IMR-90 (cell line): Measurements from ENCODE around the gene SEC16B. TPM values are rescaled to one million over a fixed set of nuclear protein-coding genes. Genes with fewer than 3 reads are reported as not detected.
A peak's percentile ranks its signal among the peaks of the same experiment; 100 is the strongest.

ENCODE experiments used
- ATAC-seq: fragments of 200-7000 bp; cut with Tn5 transposase; 2 replicates; pipeline ENCODE4 v1.9.1; 2020; ENCODE audit warnings: low read depth, mild to moderate bottlenecking, moderate library complexity
- BruUV-seq: library from RNA; stranded (reverse); fragments of 400-500 nt; replicated peaks from 2 replicates; lab custom pipeline; 2021; lab: Mats Ljungman, UMichigan
- CTCF ChIA-PET: fragments of 300-600 bp; formaldehyde crosslinking; extraction: SDS; loops from one replicate; lab custom pipeline; 2021; ENCODE audit warnings: antibody characterized with exemption; lab: Yijun Ruan, JAX
- POLR2A ChIA-PET: fragments of 300-600 bp; sonication (Branson Sonifier 250); formaldehyde crosslinking; loops from one replicate; lab custom pipeline; 2022; ENCODE audit warnings: antibody characterized with exemption; ENCODE audit not compliant: unreplicated experiment; lab: Charles Lee
- DNase-seq: peaks from one replicate; pipeline ENCODE4 v3.0.0; 2013
- H2AFZ ChIP-seq: replicated peaks from 2 replicates; pipeline ENCODE3; 2013; ENCODE audit warnings: low read length, mild to moderate bottlenecking; ENCODE audit not compliant: poor library complexity
- H2AK5ac ChIP-seq: 2 replicates; pipeline ENCODE4 v1.6.1; 2013; ENCODE audit warnings: low read depth, low read length, inconsistent platforms
- H2AK9ac ChIP-seq: replicated peaks from 2 replicates; pipeline ENCODE3; 2013; ENCODE audit warnings: mild to moderate bottlenecking, low read depth, low read length, moderate library complexity; ENCODE audit not compliant: poor library complexity
- H2BK120ac ChIP-seq: 2 replicates; pipeline ENCODE4 v1.6.1; 2013; ENCODE audit warnings: low read depth, low read length, inconsistent platforms
- H2BK15ac ChIP-seq: 3 replicates; pipeline ENCODE4 v1.6.1; 2013; ENCODE audit warnings: low read depth, low read length, inconsistent platforms
- H2BK20ac ChIP-seq: 2 replicates; pipeline ENCODE4 v1.6.1; 2013; ENCODE audit warnings: low read depth, mild to moderate bottlenecking, inconsistent platforms, low read length, moderate library complexity
- H2BK5ac ChIP-seq: 2 replicates; pipeline ENCODE4 v1.6.1; 2013; ENCODE audit warnings: mild to moderate bottlenecking, low read depth, low read length, inconsistent platforms; ENCODE audit not compliant: poor library complexity, severe bottlenecking
- H3K14ac ChIP-seq: replicated peaks from 2 replicates; pipeline ENCODE4 v1.6.1; 2013; ENCODE audit warnings: low read depth, low read length, inconsistent platforms
- H3K18ac ChIP-seq: 2 replicates; pipeline ENCODE4 v1.6.1; 2013; ENCODE audit warnings: low read depth, low read length, control low read depth
- H3K23ac ChIP-seq: 2 replicates; pipeline ENCODE4 v1.6.1; 2013; ENCODE audit warnings: low read depth, low read length, inconsistent platforms
- H3K27ac ChIP-seq: 2 replicates; pipeline ENCODE4 v1.5.1; 2013; ENCODE audit warnings: mild to moderate bottlenecking, control low read depth, low read length; ENCODE audit not compliant: insufficient read depth
- H3K27me3 ChIP-seq: 2 replicates; pipeline ENCODE4 v1.6.1; 2013; ENCODE audit warnings: low read length; ENCODE audit not compliant: control insufficient read depth, insufficient read depth
- H3K36me3 ChIP-seq: 2 replicates; pipeline ENCODE4 v1.6.1; 2013; ENCODE audit warnings: low read length, mixed read lengths; ENCODE audit not compliant: control insufficient read depth, insufficient read depth
- H3K4ac ChIP-seq: 2 replicates; pipeline ENCODE4 v1.6.1; 2013; ENCODE audit warnings: low read depth, low read length, inconsistent platforms
- H3K4me1 ChIP-seq: 2 replicates; pipeline ENCODE4 v1.6.1; 2013; ENCODE audit warnings: low read length, mixed read lengths; ENCODE audit not compliant: control insufficient read depth, insufficient read depth
- H3K4me2 ChIP-seq: 2 replicates; pipeline ENCODE4 v1.6.1; 2013; ENCODE audit warnings: low read depth, mild to moderate bottlenecking, control low read depth, low read length, moderate library complexity
- H3K4me3 ChIP-seq: 2 replicates; pipeline ENCODE4 v1.5.1; 2013; ENCODE audit warnings: low read depth, mild to moderate bottlenecking, control low read depth, low read length, moderate library complexity; ENCODE audit not compliant: insufficient read depth
- H3K56ac ChIP-seq: 2 replicates; pipeline ENCODE4 v1.6.1; 2013; ENCODE audit warnings: low read length, inconsistent platforms; ENCODE audit not compliant: insufficient read depth; ENCODE audit errors: extremely low read depth
- H3K79me1 ChIP-seq, 2 experiments: 2 replicates each; pipeline ENCODE4 v1.6.1; 2013; ENCODE audit warnings: low read length in 2 of 2, inconsistent platforms in 1 of 2, low read depth in 1 of 2
- H3K9ac ChIP-seq: 2 replicates; pipeline ENCODE4 v1.6.1; 2013; ENCODE audit warnings: low read depth, low read length, control low read depth
- H3K9me1 ChIP-seq: 2 replicates; pipeline ENCODE4 v1.6.1; 2013; ENCODE audit warnings: low read length, inconsistent platforms; ENCODE audit not compliant: insufficient read depth
- H3K9me3 ChIP-seq: 2 replicates; pipeline ENCODE4 v1.6.1; 2013; ENCODE audit warnings: low read length; ENCODE audit not compliant: control insufficient read depth, insufficient read depth
- H4K20me1 ChIP-seq: 2 replicates; pipeline ENCODE4 v1.6.1; 2013; ENCODE audit warnings: low read length, inconsistent platforms; ENCODE audit not compliant: insufficient read depth
- H4K5ac ChIP-seq: 2 replicates; pipeline ENCODE4 v1.6.1; 2013; ENCODE audit warnings: mild to moderate bottlenecking, low read depth, low read length, control low read depth
- H4K8ac ChIP-seq, 2 experiments: 2 replicates each; pipeline ENCODE4 v1.6.1; 2013; ENCODE audit warnings: low read depth in 2 of 2, low read length in 2 of 2, control low read depth in 1 of 2, inconsistent platforms in 1 of 2
- H4K91ac ChIP-seq: 2 replicates; pipeline ENCODE4 v1.6.1; 2013; ENCODE audit warnings: low read depth, low read length, inconsistent platforms; ENCODE audit not compliant: insufficient read depth
- CHD1 ChIP-seq: IDR thresholded peaks from 2 replicates; pipeline ENCODE4 v1.6.1; 2012; ENCODE audit warnings: low read depth, low read length, improper control_type of control experiment
- CTCF ChIP-seq: conservative IDR thresholded peaks from 2 replicates; pipeline ENCODE4 v1.5.1; 2012; ENCODE audit warnings: mild to moderate bottlenecking, low read depth, low read length, improper control_type of control experiment
- FOS ChIP-seq: fragments of 150-350 bp; IDR thresholded peaks from 2 replicates; pipeline ENCODE4 v1.6.1; 2016; ENCODE audit warnings: low read depth, low read length
- MAFK ChIP-seq: IDR thresholded peaks from 2 replicates; pipeline ENCODE4 v1.6.1; 2012; ENCODE audit warnings: low read depth, low read length, improper control_type of control experiment
- RAD21 ChIP-seq: IDR thresholded peaks from 2 replicates; pipeline ENCODE4 v1.6.1; 2012; ENCODE audit warnings: low read length, improper control_type of control experiment
- RCOR1 ChIP-seq: IDR thresholded peaks from 2 replicates; pipeline ENCODE4 v1.6.1; 2012; ENCODE audit warnings: mild to moderate bottlenecking, low read length, improper control_type of control experiment; ENCODE audit not compliant: insufficient replicate concordance
- SMC3 ChIP-seq: fragments of 150-350 bp; IDR thresholded peaks from 2 replicates; pipeline ENCODE4 v1.6.1; 2016; ENCODE audit warnings: low read depth, mild to moderate bottlenecking, antibody characterized with exemption, low read length, moderate library complexity
- WGBS, 2 experiments: methylation state at CpG; one replicate each; pipeline versions ENCODE4 v1.1.5 to v1.1.7; 2013; ENCODE audit warnings: missing lambda C conversion rate in 2 of 2; ENCODE audit not compliant: insufficient read length in 1 of 2; ENCODE audit errors: extremely low coverage in 2 of 2; 5-methylcytosine and 5-hydroxymethylcytosine counted together
- dilution Hi-C: fragments of 300-500 bp; cut with HindIII; formaldehyde crosslinking; loops from one replicate; pipeline ENCODE4 v1.14.3; 2018; ENCODE audit warnings: low sequenced_read_pairs; ENCODE audit not compliant: unreplicated experiment
- in situ Hi-C: fragments of 300-500 bp; cut with MboI; formaldehyde crosslinking; loops from 3 replicates; pipeline ENCODE4 v1.14.3; 2019; ENCODE audit warnings: low sequenced_read_pairs, inconsistent platforms, mixed read lengths
- intact Hi-C: fragments of 100-400 bp; cut with micrococcal nuclease; formaldehyde crosslinking; loops from 2 replicates; pipeline ENCODE4 v1.10.0; 2022
- polyA plus RNA-seq, 3 experiments: library from polyadenylated mRNA; depleted of rRNA; stranded (reverse); fragments of >200 nt; gene quantifications; 2 replicates each; pipeline ENCODE4 v1.2.3, GENCODE V29; 2012; ENCODE audit warnings: low replicate concordance in 1 of 3
- total RNA-seq: library from RNA; depleted of rRNA; stranded (reverse); fragments of >200 nt; gene quantifications from 2 replicates; pipeline ENCODE4 v1.2.3, GENCODE V29; 2012
- TF ChIP-seq, protein P1 (sequence below): fragments of 150-350 bp; IDR thresholded peaks from 2 replicates; pipeline ENCODE4 v1.6.1; 2017; ENCODE audit warnings: mild to moderate bottlenecking, antibody characterized with exemption, low read length, low read depth

Gene SEC16B
- total and polyA plus RNA-seq, 2 of the 4 experiments (the other 2 are of a cell fraction) = 4.3 TPM

DNA sequence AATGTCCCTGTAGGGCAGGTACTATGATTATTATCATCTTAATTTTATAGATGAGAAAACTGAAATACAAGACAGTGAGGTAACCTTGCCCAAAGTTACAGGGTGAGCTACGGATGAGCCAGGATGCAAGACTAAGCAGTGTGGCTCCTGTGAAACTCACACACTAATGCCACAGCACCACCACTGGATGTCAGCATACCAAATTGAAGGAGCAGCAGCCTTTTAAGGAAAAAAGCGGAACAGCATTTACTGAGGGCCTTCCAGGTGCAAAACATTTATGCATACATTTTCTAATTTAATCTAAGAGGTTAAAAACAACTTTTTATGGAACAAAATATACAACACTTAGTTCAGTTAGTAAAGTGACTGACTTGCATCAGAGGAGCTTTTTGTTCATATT, 41.7 kb downstream of the SEC16B start:
- H4K20me1 ChIP-seq = no peaks in the 10 kb centered on the region
- H2AFZ ChIP-seq = peak overlapping the region; percentile 38
- WGBS, 2 experiments = no CpG with 5 or more reads among the region's 2 CpGs
- H3K4ac ChIP-seq = peak overlapping the region; percentile 91
- H3K9ac ChIP-seq = no peak overlapping the region
- peak overlapping the region; percentile 89; the same call in 1 of the 2 replicates for H2AK5ac ChIP-seq
- no peak overlapping the region for H3K4me2 ChIP-seq
- DNase-seq (peak; percentile 61), ATAC-seq (peak; percentile 18)
- dilution Hi-C loops = no loop called here
- H3K4me1 ChIP-seq = peaks cover 20% of the 10 kb centered on the region
- peak overlapping the region; percentile 86; the same call in 1 of the 2 replicates for H3K18ac ChIP-seq
- H2BK20ac ChIP-seq = peak overlapping the region; percentile 93
- TF ChIP-seq MAFK (no peak), RAD21 (no peak), RCOR1 (no peak), CHD1 (no peak), SMC3 (peak; percentile 19; the same call in 1 of the 2 replicates), CTCF (peak; percentile 34), FOS (no peak)
- TF ChIP-seq, protein P1, sequence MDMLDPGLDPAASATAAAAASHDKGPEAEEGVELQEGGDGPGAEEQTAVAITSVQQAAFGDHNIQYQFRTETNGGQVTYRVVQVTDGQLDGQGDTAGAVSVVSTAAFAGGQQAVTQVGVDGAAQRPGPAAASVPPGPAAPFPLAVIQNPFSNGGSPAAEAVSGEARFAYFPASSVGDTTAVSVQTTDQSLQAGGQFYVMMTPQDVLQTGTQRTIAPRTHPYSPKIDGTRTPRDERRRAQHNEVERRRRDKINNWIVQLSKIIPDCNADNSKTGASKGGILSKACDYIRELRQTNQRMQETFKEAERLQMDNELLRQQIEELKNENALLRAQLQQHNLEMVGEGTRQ = no peak
- POLR2A ChIA-PET = no interaction called here
- H2AK9ac ChIP-seq = no peak overlapping the region
- peak overlapping the region; percentile 10 to 95 for H4K8ac ChIP-seq
- peak overlapping the region; percentile 51; the same call in 2 of the 3 replicates for H2BK15ac ChIP-seq
- BruUV-seq = no TSS peak
- H3K9me1 ChIP-seq = peaks cover 4% of the 10 kb centered on the region; the same call in 1 of the 2 replicates
- peak overlapping the region; percentile 100 for H2BK5ac ChIP-seq
- intact Hi-C loops = loop anchor here (5.0 kb wide), 2 partner anchors 56 to 721 kb away; no protein-coding TSS in a partner anchor
- H3K23ac ChIP-seq = peak overlapping the region; percentile 59; the same call in 1 of the 2 replicates
- H4K91ac ChIP-seq = peak overlapping the region; percentile 92
- H3K9me3 ChIP-seq = no peaks in the 10 kb centered on the region
- no peaks in the 10 kb centered on the region for H3K36me3 ChIP-seq
- H4K5ac ChIP-seq = peak overlapping the region; percentile 79
- H3K27me3 ChIP-seq = no peaks in the 10 kb centered on the region
- in situ Hi-C loops = no loop called here
- H3K14ac ChIP-seq = peak overlapping the region; percentile 82
- peak overlapping the region; percentile 96 for H2BK120ac ChIP-seq
- H3K79me1 ChIP-seq = no peaks in the 10 kb centered on the region
- H3K56ac ChIP-seq = peak overlapping the region; percentile 43; the same call in 1 of the 2 replicates
- CTCF ChIA-PET = interaction anchor here (0.8 to 1.4 kb wide), 7 partner anchors 11 to 1030 kb away, joined by 3 to 6 read pairs (median 5); no protein-coding TSS in a partner anchor
- no peak overlapping the region for H3K4me3 ChIP-seq
- H3K27ac ChIP-seq = peak overlapping the region; percentile 77
